Measurements from ENCODE around the gene AMMECR1L.
"Not testable (repeated sequence)": the region's sequence is repeated elsewhere in the genome, so short reads cannot be mapped to it uniquely, and the experiment has no call there.

GRCh38 chr2:127885780-127886592 is at the start of gene AMMECR1L:
- TF ChIP-seq RAD21 (IDR thresholded peaks at IDR 0.05; ENCODE audit: low read depth); ATF3 (IDR thresholded peaks at IDR 0.05); CTCF (IDR thresholded peaks at IDR 0.05 in 2 of 3, conservative IDR thresholded peaks at IDR 0.05 in 1 of 3; ENCODE audit: borderline replicate concordance in 1 of 3, insufficient read depth in 1 of 3, low read depth in 2 of 3, low read length in 2 of 3); MAX (IDR thresholded peaks at IDR 0.05); SP1 (IDR thresholded peaks at IDR 0.05; ENCODE audit: low read depth); CEBPB (IDR thresholded peaks at IDR 0.05; ENCODE audit: low read depth): not testable (repeated sequence)

All from HCT116 (cell line).